Colon (tissue), 2 donors: ENCODE results near the gene EIF2B5.
"Not testable (repeated sequence)": the region's sequence is repeated elsewhere in the genome, so short reads cannot be mapped to it uniquely, and the experiment has no call there.

Experiments
- FAIRE-seq: peaks from 2 replicates; lab custom pipeline; 2012; peaks lifted over from hg19 to GRCh38; lab: Jason Lieb, UNC
- donor health status: control.
- donor health status: control.

The EIF2B5 gene

GRCh38 chr3:184135149-184135910 lies at the start of gene EIF2B5:
Gene EIF2B5, plus strand, starts transcription at chr3:184135358. Its CDS starts 28 bp downstream, at chr3:184135386.
- no peak for FAIRE-seq

DNA sequence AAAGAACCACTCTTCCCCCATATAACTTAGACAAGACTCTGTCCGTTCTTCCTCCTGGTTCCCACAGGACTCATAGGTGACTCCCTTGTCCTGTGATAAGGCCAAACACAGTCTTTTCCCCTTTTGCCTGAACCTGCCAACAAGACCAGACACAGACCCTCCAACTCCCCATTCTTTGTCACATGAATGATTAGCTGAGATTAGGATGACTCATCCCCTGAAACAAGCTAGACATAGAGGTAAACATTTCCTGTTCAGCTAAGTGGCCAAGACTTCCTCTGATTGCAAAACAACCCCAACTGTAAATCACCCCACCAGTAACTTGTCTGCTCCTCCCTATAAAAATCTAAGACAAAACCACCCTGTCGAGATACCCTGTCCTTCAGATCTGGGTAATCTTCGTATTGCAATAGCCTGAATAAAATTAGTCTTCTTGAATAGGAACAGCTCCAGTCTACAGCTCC lies 49.7 kb upstream of the EIF2B5 start:
- FAIRE-seq = no peak

GRCh38 chr3:184092199-184092598 lies 43.0 kb upstream of the EIF2B5 start:
- no peak for FAIRE-seq

DNA sequence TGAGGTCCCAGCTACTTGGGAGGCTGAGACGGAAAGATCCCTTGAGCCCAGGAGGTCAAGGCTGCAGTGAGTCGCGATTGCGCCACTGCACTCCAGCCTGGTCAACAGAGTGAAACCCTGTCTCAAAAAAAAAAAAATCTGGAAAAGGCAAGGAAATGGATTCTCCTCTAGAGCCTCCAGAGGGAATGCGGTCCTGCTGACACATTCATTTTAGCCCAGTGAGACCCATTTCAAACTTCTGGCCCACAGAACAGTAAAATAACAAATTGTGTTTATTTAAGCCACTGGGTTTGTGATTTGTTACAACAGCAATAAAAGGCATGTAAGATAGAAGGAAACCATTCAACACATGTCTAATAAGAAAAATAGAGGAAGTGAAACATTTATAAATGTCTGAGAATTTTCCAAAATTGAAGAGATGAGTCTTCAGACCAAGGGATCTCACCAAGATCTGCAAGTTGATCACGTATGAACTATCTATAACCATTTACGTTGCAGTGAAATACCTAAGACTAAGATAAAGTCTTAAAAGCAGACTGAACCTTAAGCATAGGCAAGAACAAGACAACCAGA lies 38.3 kb upstream of the EIF2B5 start, which contains the start of gene HTR3E:
HTR3E (plus strand) TSS at position 254 of the 573 bp plus-strand sequence. CDS start 466 bp downstream, outside the sequence.
- FAIRE-seq = no peak

- FAIRE-seq = no peak
Observed at GRCh38 chr3:184097556-184097955, 37.6 kb upstream of the EIF2B5 start.

- FAIRE-seq = no peak
Observed at GRCh38 chr3:184099806-184100686, 35.1 kb upstream of the EIF2B5 start.

DNA sequence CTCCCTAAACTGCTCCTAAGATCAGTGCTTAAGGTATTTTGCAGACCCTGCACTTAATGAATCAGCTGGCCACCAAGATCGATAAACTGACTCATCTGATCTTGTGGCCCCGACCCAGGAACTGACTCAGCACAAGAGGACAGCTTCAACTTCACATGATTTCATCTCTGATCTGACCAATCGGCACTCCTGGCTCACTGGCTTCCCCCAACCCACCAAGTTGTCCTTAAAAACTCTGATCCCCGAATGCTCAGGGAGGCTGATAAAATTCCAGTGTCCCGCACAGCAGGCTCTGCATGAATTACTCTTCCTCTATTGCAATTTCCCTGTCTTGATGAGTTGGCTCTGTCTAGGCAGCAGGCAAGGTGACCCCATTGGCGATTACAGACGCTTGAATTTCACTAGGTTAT lies 24.8 kb upstream of the EIF2B5 start:
- no peak for FAIRE-seq

DNA sequence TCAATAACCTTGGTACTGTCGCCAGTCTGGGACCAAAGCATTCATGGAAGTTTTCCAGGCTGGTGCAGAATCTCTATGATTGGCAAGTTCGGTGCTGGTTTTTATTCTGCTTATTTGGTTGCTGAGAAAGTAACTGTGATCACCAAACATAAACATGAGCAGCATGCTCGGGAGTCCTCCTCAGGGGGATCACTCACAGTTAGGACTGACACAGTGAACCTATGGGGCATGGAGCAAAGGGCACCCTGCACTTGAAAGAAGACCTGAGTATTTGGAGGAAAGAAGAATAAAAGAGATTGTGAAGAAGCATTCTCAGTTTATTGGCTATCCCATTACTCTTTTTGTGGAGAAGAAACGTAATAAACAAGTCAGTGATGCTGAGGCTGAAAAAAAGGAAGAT lies 19.1 kb upstream of the EIF2B5 start:
- FAIRE-seq = no peak

DNA sequence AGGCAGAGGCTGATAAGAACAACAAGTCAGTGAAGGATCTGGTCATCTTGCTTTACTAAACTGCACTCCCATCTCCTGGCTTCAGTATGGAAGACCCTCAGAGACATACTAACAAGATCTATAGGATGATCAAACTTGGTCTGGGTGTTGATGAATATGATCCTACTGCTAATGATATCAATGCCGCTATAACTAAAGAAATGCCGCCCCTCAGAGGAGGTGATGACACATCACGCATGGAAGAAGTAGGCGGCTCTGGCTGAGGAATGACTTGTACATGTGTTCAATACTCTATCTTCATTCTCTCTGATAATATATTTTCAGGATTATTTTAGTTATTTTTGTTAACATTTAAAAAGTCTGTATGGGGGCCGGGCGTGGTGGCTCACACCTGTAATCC lies 17.5 kb upstream of the EIF2B5 start:
- no peak for FAIRE-seq

DNA sequence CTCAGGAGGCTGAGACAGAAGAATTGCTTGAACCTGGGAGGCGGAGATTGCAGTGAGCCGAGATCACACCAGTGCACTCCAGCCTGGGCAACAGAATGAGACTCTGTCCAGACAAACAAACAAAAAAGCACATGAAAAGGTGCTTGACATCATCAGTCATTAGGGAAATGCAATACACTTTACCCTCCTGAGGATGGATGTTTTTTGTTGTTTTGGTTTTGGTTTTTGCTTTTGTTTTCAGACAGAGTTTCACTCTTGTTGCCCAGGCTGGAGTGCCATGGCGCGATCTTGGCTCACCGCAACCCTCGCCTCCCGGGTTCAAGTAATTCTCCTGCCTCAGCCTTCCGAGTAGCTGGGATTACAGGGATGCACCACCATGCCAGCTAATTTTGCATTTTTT lies 14.1 kb upstream of the EIF2B5 start:
- not testable (repeated sequence) for FAIRE-seq

GRCh38 chr3:184126006-184126405 lies 9.2 kb upstream of the EIF2B5 start:
- no peak for FAIRE-seq

DNA sequence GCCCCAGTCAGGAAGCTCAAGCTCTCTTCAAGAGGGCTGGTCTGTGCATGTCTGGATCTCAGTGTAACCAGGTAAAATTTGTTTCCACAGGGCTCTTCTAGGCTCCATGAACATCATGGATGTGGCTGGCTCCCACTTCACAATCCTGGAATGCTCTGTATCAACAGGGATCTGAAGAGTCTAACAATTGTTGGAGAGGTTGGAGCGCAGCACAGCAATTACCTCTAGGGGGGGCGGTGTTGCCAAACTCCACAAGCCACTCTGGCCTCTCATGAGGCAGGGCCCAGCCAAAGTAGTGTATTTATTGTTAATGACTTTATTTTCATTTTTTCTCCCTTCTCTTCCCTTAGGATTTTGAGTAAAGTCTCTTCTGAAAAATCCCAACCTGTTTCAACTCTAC lies 6.1 kb upstream of the EIF2B5 start:
- FAIRE-seq = no peak

GRCh38 chr3:184132945-184133344 lies 2.2 kb upstream of the EIF2B5 start:
- no peak for FAIRE-seq

- no peak for FAIRE-seq
Observed at GRCh38 chr3:184133840-184134745, 1.1 kb upstream of the EIF2B5 start.

DNA sequence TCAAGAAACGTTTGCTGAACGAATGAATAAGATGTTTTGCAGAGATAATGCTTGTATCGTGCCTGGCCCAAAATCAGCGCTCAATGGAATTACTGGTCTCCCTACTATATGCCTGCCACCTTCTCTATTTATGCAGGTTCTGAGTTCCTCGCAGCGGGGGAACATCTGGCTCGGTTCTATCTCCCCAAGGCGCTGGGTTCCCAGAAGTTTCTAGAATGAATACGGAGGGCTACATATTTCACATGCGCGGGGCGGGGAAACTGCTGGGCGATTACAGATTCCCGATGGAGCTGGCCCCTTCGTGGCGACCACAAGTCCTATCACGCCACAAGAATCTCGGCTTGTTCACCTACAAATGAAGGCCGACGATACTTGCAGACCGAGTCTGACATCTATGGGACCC lies 411 bp upstream of the EIF2B5 start:
- FAIRE-seq = no peak

DNA sequence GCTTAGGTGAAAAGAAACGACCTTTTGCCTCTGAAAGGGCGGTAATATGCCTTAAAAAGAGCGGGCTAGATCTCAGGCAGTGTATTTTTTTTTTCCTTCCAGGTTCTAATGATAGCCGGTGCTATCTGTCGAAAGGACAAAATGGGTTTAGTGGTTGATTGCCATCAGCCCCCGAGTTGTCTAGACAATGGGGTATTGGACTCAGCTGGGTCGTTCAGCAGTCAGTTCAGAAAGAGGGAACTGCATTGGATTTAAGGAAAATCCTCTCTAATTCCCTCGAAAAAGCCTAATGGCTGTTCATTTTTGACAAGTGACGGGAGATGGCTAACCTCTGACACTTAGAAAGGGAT lies 728 bp downstream of the EIF2B5 start:
- no peak for FAIRE-seq

DNA sequence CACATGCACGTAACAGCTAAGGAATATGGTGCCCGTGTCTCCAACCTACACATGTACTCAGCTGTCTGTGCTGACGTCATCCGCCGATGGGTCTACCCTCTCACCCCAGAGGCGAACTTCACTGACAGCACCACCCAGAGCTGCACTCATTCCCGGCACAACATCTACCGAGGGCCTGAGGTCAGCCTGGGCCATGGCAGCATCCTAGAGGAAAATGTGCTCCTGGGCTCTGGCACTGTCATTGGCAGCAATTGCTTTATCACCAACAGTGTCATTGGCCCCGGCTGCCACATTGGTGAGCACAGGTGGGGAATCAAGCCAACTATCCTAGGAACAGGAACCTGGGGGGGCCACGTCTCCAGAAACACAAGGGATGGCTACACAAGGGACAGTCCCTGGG lies 5.3 kb downstream of the EIF2B5 start:
- FAIRE-seq = no peak

GRCh38 chr3:184142199-184142598 lies 7.0 kb downstream of the EIF2B5 start:
- no peak for FAIRE-seq

- FAIRE-seq = no peak
Observed at GRCh38 chr3:184143327-184143726, 8.2 kb downstream of the EIF2B5 start.

DNA sequence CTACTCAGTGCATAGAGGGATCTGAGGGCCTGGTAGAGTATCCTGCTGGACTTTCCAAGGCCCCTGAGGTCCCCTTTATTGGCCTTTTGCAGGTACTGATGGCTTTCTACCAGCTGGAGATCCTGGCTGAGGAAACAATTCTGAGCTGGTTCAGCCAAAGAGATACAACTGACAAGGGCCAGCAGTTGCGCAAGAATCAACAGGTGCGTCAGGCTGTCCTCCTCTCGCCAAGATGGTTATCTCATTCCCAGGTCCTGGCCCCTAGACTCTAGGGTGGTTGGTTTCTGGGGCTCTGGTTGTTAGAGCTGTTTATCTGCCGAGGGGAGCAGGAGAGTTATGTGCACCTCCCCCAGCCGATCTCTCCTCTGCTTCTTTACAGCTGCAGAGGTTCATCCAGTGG lies 9.3 kb downstream of the EIF2B5 start:
- FAIRE-seq = no peak

DNA sequence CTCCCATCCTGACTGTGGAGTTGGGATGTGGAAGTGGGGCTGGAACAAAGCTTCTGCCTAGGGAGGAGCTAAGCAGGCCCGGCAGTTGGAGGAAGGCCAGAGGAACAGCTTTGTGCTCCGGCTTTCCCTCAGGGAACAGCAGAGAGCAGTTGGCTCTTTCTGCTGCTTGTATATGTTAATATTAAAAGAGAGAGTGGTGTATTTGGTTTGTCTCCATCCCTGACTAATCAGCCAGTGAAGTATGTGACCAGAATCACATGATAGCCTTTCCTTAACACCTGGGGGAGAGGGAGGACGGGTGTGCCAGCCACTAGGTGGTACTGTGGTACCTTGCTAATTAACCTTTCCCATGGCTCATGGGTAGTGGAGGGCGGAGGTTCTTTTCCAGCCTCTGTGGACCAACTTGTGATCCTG lies 10.0 kb downstream of the EIF2B5 start:
- no peak for FAIRE-seq

DNA sequence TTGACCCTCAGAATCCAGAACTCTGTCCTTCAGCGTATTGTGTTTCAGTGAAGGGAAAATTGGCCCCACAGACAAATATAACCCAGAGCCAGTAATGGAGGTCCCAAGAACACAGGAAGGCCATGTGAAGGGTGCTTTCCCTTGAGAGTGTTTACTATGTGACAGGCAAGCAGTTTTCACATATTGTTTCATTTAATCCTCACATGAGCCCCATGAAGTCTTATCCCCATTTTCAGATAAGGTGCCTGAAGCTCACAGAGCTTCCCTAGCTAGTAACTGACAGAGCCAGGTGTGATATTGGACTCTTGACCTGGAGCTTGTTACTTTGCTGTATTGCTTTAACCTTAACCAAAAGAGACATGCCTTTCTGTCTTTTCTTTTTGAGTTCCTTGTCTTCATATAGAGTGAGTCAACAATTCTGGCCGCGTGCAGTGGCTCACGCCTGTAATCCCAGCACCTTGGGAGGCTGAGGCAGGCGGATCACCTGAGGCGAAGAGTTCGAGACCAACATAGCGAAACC lies 10.7 kb downstream of the EIF2B5 start:
- FAIRE-seq = no peak
